ENCODE measurements around the gene PREB. TPM values are rescaled to one million over a fixed set of nuclear protein-coding genes. Genes with fewer than 3 reads are reported as not detected.

PREB gene
- total and polyA plus RNA-seq, 2 of the 13 experiments (the other 11 are each of a cell fraction or from before 2014, with no cell fraction given) = 112 to 192 TPM

DNA sequence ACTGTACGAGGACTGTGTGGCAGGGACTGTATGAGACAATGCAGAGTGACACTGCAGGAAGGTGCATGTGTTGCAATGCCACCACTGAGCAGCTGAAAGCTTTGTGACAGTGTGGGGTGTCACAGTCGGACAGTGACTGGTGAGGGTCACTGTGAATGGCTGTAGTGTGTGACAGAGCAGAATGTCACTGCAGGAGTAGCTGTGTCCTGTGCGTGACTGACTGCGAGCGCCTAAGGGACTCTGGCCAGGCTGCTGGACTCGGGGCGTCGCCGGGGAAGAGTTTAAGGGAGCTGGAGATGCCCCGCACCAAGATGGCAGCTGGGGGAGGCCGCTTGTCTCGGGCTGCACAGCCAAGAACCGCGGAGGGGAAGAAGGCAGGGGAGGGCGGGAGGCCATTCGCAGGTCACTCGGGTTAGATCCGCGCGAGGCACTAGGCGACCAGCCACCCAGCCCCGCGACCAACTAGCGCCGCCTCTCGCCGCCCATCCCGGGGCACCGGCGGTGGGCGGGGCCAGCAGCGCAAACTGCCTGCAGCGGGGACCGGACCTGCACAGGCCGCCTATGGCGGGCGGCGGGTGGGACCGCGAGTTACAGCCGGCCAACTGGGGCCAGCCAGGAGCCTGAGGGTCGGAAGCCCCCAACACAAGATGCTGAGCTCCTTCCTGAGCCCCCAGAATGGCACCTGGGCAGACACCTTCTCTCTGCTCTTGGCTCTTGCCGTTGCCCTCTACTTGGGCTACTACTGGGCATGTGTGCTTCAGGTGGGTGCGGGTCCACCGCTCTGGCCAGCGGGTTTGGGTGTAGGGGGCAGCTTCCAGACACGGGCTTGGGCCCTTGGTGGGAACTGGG, 10.9 kb downstream of the PREB start, which contains the start of gene ABHD1 (continued):
- TF ChIP-seq, protein P1, sequence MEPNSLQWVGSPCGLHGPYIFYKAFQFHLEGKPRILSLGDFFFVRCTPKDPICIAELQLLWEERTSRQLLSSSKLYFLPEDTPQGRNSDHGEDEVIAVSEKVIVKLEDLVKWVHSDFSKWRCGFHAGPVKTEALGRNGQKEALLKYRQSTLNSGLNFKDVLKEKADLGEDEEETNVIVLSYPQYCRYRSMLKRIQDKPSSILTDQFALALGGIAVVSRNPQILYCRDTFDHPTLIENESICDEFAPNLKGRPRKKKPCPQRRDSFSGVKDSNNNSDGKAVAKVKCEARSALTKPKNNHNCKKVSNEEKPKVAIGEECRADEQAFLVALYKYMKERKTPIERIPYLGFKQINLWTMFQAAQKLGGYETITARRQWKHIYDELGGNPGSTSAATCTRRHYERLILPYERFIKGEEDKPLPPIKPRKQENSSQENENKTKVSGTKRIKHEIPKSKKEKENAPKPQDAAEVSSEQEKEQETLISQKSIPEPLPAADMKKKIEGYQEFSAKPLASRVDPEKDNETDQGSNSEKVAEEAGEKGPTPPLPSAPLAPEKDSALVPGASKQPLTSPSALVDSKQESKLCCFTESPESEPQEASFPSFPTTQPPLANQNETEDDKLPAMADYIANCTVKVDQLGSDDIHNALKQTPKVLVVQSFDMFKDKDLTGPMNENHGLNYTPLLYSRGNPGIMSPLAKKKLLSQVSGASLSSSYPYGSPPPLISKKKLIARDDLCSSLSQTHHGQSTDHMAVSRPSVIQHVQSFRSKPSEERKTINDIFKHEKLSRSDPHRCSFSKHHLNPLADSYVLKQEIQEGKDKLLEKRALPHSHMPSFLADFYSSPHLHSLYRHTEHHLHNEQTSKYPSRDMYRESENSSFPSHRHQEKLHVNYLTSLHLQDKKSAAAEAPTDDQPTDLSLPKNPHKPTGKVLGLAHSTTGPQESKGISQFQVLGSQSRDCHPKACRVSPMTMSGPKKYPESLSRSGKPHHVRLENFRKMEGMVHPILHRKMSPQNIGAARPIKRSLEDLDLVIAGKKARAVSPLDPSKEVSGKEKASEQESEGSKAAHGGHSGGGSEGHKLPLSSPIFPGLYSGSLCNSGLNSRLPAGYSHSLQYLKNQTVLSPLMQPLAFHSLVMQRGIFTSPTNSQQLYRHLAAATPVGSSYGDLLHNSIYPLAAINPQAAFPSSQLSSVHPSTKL (CRISPR knock-in tag; IDR thresholded peaks at IDR 0.05) = peak; percentile 63
- TF ChIP-seq FOXM1 (CRISPR knock-in tag; IDR thresholded peaks at IDR 0.05) (no peak), GLI4 (CRISPR knock-in tag; IDR thresholded peaks at IDR 0.05; ENCODE audit: borderline replicate concordance) (peak; percentile 54; the same call in 1 of the 2 replicates), ZNF496 (CRISPR knock-in tag; IDR thresholded peaks at IDR 0.05; ENCODE audit: insufficient replicate concordance) (no peak), RXRB (CRISPR knock-in tag; IDR thresholded peaks at IDR 0.05; ENCODE audit: borderline replicate concordance) (no peak; the same call in 1 of the 2 replicates), CEBPZ (IDR thresholded peaks at IDR 0.05; ENCODE audit: low read length) (no peak), ZNF644 (CRISPR knock-in tag; IDR thresholded peaks at IDR 0.05; ENCODE audit: low read depth) (0 out of 2 replicates have a peak, but pooled peaks have one; percentile 40), ZNF850 (CRISPR knock-in tag; conservative IDR thresholded peaks at IDR 0.05) (no peak; the same call in 1 of the 2 replicates), HNF4G (IDR thresholded peaks at IDR 0.05; ENCODE audit: borderline replicate concordance, low read depth, low read length) (0 out of 2 replicates have a peak, but pooled peaks have one; percentile 17), HNF4G (CRISPR knock-in tag; IDR thresholded peaks at IDR 0.05; ENCODE audit: borderline replicate concordance, low read depth) (no peak), SUZ12 (IDR thresholded peaks at IDR 0.05; ENCODE audit: low read depth, low read length) (no peak), MBD4 (IDR thresholded peaks at IDR 0.05; ENCODE audit: borderline replicate concordance, low read length) (no peak), ZNF253 (CRISPR knock-in tag; IDR thresholded peaks at IDR 0.05; ENCODE audit: borderline replicate concordance) (no peak), PITX1 (CRISPR knock-in tag; IDR thresholded peaks at IDR 0.05) (0 out of 2 replicates have a peak, but pooled peaks have one; percentile 64)
- TF ChIP-seq, protein P2, sequence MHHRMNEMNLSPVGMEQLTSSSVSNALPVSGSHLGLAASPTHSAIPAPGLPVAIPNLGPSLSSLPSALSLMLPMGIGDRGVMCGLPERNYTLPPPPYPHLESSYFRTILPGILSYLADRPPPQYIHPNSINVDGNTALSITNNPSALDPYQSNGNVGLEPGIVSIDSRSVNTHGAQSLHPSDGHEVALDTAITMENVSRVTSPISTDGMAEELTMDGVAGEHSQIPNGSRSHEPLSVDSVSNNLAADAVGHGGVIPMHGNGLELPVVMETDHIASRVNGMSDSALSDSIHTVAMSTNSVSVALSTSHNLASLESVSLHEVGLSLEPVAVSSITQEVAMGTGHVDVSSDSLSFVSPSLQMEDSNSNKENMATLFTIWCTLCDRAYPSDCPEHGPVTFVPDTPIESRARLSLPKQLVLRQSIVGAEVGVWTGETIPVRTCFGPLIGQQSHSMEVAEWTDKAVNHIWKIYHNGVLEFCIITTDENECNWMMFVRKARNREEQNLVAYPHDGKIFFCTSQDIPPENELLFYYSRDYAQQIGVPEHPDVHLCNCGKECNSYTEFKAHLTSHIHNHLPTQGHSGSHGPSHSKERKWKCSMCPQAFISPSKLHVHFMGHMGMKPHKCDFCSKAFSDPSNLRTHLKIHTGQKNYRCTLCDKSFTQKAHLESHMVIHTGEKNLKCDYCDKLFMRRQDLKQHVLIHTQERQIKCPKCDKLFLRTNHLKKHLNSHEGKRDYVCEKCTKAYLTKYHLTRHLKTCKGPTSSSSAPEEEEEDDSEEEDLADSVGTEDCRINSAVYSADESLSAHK (CRISPR knock-in tag; IDR thresholded peaks at IDR 0.05; ENCODE audit: borderline replicate concordance) = no peak
- TF ChIP-seq, protein P3, sequence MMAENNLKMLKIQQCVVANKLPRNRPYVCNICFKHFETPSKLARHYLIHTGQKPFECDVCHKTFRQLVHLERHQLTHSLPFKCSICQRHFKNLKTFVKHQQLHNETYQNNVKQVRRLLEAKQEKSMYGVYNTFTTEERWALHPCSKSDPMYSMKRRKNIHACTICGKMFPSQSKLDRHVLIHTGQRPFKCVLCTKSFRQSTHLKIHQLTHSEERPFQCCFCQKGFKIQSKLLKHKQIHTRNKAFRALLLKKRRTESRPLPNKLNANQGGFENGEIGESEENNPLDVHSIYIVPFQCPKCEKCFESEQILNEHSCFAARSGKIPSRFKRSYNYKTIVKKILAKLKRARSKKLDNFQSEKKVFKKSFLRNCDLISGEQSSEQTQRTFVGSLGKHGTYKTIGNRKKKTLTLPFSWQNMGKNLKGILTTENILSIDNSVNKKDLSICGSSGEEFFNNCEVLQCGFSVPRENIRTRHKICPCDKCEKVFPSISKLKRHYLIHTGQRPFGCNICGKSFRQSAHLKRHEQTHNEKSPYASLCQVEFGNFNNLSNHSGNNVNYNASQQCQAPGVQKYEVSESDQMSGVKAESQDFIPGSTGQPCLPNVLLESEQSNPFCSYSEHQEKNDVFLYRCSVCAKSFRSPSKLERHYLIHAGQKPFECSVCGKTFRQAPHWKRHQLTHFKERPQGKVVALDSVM (CRISPR knock-in tag; IDR thresholded peaks at IDR 0.05) = no peak

All from HepG2 (cell line).